ENCODE measurements around the gene PTGES. TPM values are rescaled to one million over a fixed set of nuclear protein-coding genes. Genes with fewer than 3 reads are reported as not detected.
"Not testable (repeated sequence)": the region's sequence is repeated elsewhere in the genome, so short reads cannot be mapped to it uniquely, and the experiment has no call there.

The PTGES gene
- total RNA-seq, 2 donors from 2014 or later, result 2.6 to 5.1 TPM

DNA sequence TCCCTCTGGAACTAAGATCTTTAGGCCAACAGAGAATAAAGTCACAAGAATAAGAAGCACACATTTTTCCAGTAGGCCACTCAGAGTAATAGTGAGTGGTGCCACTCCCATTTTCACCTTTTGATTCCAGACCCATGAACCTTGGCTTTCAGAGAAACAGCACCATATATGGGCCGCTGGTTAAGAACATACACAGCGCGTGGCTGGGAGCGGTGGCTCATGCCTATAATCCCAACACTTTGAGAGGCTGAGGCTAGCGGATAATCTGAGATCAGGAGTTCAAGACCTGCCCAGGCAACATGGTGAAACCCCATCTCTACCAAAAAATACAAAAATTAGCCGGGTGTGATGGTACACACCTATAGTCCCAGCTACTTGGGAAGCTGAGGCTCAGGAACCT is 15.6 kb upstream of the PTGES start:
- Histone ChIP-seq H3K27ac (no peak overlapping the region), H3K9ac (ENCODE audit: low read depth in 2 of 2, low read length in 2 of 2) (no peak overlapping the region), H3K36me3 (no peaks in the 10 kb centered on the region), H3K9me3 (no peaks in the 10 kb centered on the region), H3K4me1 (no peaks in the 10 kb centered on the region), H3K27me3 (no peaks in the 10 kb centered on the region), H3K4me3 (no peak overlapping the region)
- TF ChIP-seq, protein P1, sequence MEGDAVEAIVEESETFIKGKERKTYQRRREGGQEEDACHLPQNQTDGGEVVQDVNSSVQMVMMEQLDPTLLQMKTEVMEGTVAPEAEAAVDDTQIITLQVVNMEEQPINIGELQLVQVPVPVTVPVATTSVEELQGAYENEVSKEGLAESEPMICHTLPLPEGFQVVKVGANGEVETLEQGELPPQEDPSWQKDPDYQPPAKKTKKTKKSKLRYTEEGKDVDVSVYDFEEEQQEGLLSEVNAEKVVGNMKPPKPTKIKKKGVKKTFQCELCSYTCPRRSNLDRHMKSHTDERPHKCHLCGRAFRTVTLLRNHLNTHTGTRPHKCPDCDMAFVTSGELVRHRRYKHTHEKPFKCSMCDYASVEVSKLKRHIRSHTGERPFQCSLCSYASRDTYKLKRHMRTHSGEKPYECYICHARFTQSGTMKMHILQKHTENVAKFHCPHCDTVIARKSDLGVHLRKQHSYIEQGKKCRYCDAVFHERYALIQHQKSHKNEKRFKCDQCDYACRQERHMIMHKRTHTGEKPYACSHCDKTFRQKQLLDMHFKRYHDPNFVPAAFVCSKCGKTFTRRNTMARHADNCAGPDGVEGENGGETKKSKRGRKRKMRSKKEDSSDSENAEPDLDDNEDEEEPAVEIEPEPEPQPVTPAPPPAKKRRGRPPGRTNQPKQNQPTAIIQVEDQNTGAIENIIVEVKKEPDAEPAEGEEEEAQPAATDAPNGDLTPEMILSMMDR (IDR thresholded peaks at IDR 0.05), result no peak
- DNase-seq, result no peak
- intact Hi-C loops (cut with DNase I), result no loop called here

DNA sequence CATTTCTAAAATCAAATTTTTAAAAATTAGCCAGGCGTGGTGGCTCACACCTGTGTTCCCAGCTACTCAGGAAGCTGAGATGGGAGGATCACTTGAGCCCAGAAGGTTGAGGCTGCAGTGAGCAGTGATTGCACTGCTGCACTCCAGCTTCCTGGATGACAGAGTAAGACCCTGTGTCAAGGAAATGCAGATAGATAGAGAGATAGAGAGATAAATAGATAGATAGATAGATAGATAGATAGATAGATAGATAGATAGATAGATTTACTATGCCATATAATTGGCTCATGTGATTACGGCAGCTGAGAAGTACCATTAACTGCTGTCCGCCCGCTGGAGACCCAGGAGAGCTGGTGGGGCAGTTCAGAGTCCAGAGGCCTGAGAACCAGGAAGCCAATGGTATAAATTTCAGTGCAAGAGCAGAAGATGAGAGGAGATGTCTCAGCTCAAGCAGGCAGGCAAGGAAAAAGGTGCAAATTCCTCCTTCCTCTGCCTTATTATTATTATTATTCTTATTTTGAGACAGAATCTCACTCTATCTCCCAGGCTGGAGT is 13.0 kb upstream of the PTGES start:
- Histone ChIP-seq H3K4me3 (no peak overlapping the region), H3K27ac (no peak overlapping the region), H3K36me3 (no peaks in the 10 kb centered on the region), H3K4me1 (peaks cover 7% of the 10 kb centered on the region), H3K9me3 (no peaks in the 10 kb centered on the region), H3K27me3 (no peaks in the 10 kb centered on the region), H3K9ac (ENCODE audit: low read depth in 2 of 2, low read length in 2 of 2) (no peak overlapping the region)
- TF ChIP-seq, protein P1 (IDR thresholded peaks at IDR 0.05), result no peak
- intact Hi-C loops (cut with DNase I), result no loop called here
- peak; percentile 44 for DNase-seq

DNA sequence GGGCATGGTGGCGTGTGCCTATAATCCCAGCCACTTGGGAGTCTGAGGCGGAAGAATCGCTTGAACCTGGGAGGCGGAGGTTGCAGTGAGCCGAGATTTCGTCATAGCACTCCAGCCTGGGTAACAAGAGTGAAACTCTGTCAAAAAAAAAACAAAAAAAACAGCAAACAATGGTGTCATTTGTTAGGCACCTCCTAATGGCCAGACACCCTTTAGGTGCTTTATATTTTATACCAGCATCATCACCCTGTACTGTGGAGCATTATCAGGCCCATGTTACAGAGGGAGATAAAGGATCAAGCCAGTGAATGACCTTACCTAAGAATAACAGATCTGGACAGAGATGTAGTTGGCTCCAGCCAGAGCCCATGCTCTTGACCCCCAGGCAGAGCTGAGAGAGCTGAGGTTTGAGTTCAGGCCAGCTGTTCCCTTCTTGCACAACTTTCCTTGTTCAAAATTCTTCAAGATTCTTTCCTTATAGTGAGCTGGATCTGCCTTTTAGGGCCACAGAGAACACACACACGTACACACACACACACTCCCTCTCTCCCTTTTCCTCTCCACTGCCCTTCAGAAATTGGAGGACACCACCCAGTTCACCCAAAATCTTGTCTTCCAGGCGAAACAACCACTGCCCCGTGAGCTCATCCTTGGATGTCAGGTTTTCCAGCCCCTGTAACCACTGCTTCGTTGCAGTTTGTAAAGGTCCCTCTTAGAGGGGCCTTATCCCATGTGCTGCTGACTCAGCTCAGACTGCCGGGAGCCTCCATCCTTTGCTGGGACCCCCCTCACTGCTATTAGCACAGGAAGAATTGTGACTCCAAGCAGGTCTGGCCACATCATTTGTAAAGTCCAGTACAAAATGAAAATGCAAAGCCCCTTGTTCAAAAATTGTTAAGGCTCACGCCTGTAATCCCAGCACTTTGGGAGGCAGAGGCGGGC is 10.4 kb upstream of the PTGES start:
- Histone ChIP-seq H3K27me3 (no peaks in the 10 kb centered on the region), H3K9me3 (no peaks in the 10 kb centered on the region), H3K4me3 (no peak overlapping the region), H3K4me1 (peaks cover 7% of the 10 kb centered on the region), H3K9ac (ENCODE audit: low read depth in 2 of 2, low read length in 2 of 2) (peak overlapping the region in 1 of 2 donors; percentile 5), H3K27ac (peak overlapping the region; percentile 83), H3K36me3 (no peaks in the 10 kb centered on the region)
- TF ChIP-seq, protein P1 (IDR thresholded peaks at IDR 0.05), result no peak
- intact Hi-C loops (cut with DNase I), result no loop called here
- DNase-seq, result no peak

DNA sequence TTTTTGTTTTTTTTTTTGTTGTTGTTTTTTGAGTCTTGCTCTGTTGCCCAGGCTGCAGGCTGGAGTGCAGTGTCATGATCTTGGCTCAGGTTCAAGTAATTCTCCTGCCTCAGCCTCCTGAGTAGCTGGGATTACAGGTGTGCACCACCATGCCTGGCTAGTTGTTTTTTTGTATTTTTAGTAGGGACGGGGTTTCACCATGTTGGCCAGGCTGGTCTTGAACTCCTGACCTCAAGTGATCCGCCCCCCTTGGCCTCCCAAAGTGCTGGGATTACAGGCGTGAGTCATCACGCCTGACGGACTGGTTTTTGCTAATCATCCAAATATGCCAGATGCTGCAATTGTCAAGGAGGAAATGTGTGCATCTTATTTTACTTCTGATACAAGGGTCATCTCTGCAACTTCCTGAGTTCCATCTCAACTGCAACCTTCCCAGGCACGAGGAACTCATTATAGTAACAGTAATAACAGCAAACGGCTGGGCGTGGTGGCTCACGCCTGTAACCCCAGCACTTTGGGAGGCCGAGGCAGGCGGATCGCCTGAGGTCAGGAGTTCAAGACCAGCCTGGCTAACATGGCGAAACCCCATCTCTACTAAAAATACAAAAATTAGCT is 9.6 kb upstream of the PTGES start:
- intact Hi-C loops (cut with DNase I); H3K9me3 ChIP-seq; H3K36me3 ChIP-seq; H3K4me3 ChIP-seq; H3K4me1 ChIP-seq; H3K9ac ChIP-seq (ENCODE audit: low read depth in 2 of 2, low read length in 2 of 2); H3K27me3 ChIP-seq: not testable (repeated sequence)
- H3K27ac ChIP-seq, result peak overlapping the region; percentile 83
- peak; percentile 60 for DNase-seq

DNA sequence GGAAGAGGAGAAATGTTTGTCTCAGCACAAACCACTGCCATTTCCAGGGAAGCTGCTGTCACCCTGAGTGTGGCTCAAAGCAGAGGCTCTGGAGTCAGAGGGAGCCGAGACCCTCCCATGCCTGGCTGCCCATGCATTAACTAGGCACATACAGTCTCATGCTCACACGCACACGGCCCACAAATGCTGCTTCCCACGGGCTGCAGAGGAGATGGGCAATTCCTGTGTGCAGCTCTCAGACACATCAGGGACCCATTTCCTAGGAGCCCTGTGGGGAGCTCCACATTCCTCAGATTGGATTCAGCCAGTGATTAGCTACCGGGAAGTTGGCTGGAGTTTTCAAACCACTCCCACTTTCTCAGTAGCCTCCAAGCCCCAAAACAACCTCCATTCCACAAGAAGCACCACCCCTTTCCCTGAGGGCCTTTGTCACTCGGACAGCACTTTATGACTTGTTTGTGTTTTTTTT is 9.1 kb upstream of the PTGES start:
- peak; percentile 60 for DNase-seq
- H3K4me3 ChIP-seq, result no peak overlapping the region
- no peaks in the 10 kb centered on the region for H3K9me3 ChIP-seq
- TF ChIP-seq, protein P1 (IDR thresholded peaks at IDR 0.05), result no peak
- peaks cover 7% of the 10 kb centered on the region for H3K4me1 ChIP-seq
- H3K27me3 ChIP-seq, result no peaks in the 10 kb centered on the region
- intact Hi-C loops (cut with DNase I), result no loop called here
- peak overlapping the region; percentile 83 for H3K27ac ChIP-seq
- H3K36me3 ChIP-seq, result no peaks in the 10 kb centered on the region
- H3K9ac ChIP-seq (ENCODE audit: low read depth in 2 of 2, low read length in 2 of 2), result peak overlapping the region in 1 of 2 donors; percentile 42

Measured in colonic mucosa (tissue), 4 donors.